ENCODE results near the gene OLFM3.

OLFM3 gene

GRCh38 chr1:101977266-101977665 is 19.5 kb downstream of the OLFM3 start:
- H3K27me3 ChIP-seq (ENCODE audit: insufficient read depth, poor library complexity, severe bottlenecking), result no peaks in the 10 kb centered on the region
- DNase-seq (ENCODE audit: low read depth in 1 of 2, low spot score in 1 of 2), result no peak
- H3K4me3 ChIP-seq (replicated peaks; ENCODE audit: insufficient read depth, low read length), result no peak overlapping the region
- no peak for TF ChIP-seq CTCF (IDR thresholded peaks at IDR 0.05; ENCODE audit: insufficient read depth, low read length)
- TF ChIP-seq SPI1 (IDR thresholded peaks at IDR 0.05; ENCODE audit: borderline replicate concordance, low read depth), result no peak
- no peak for TF ChIP-seq GABPA (IDR thresholded peaks at IDR 0.05; ENCODE audit: low read depth)
- no peak for TF ChIP-seq REST (IDR thresholded peaks at IDR 0.05; ENCODE audit: insufficient replicate concordance, low read depth)
- no peak for TF ChIP-seq POLR2AphosphoS5 (IDR thresholded peaks at IDR 0.05; ENCODE audit: low read depth)
- H3K27ac ChIP-seq (replicated peaks), result no peak overlapping the region

GRCh38 chr1:101976161-101976560 is 20.6 kb downstream of the OLFM3 start:
- no peaks in the 10 kb centered on the region for H3K27me3 ChIP-seq (ENCODE audit: insufficient read depth, poor library complexity, severe bottlenecking)
- no peak for TF ChIP-seq GABPA (IDR thresholded peaks at IDR 0.05; ENCODE audit: low read depth)
- TF ChIP-seq POLR2AphosphoS5 (IDR thresholded peaks at IDR 0.05; ENCODE audit: low read depth), result no peak
- TF ChIP-seq REST (IDR thresholded peaks at IDR 0.05; ENCODE audit: insufficient replicate concordance, low read depth), result no peak
- no peak for TF ChIP-seq CTCF (IDR thresholded peaks at IDR 0.05; ENCODE audit: insufficient read depth, low read length)
- no peak for TF ChIP-seq SPI1 (IDR thresholded peaks at IDR 0.05; ENCODE audit: borderline replicate concordance, low read depth)
- H3K27ac ChIP-seq (replicated peaks), result no peak overlapping the region
- no peak overlapping the region for H3K4me3 ChIP-seq (replicated peaks; ENCODE audit: insufficient read depth, low read length)
- DNase-seq (ENCODE audit: low read depth in 1 of 2, low spot score in 1 of 2), result no peak

GRCh38 chr1:101975371-101975770 is 21.4 kb downstream of the OLFM3 start:
- Histone ChIP-seq H3K27me3 (ENCODE audit: insufficient read depth, poor library complexity, severe bottlenecking) (no peaks in the 10 kb centered on the region), H3K4me3 (replicated peaks; ENCODE audit: insufficient read depth, low read length) (no peak overlapping the region), H3K27ac (replicated peaks) (no peak overlapping the region)
- no peak for DNase-seq (ENCODE audit: low read depth in 1 of 2, low spot score in 1 of 2)
- no peak for TF ChIP-seq POLR2AphosphoS5 (IDR thresholded peaks at IDR 0.05; ENCODE audit: low read depth)

- TF ChIP-seq SPI1 (IDR thresholded peaks at IDR 0.05; ENCODE audit: borderline replicate concordance, low read depth) (no peak), REST (IDR thresholded peaks at IDR 0.05; ENCODE audit: insufficient replicate concordance, low read depth) (no peak), GABPA (IDR thresholded peaks at IDR 0.05; ENCODE audit: low read depth) (no peak), CTCF (IDR thresholded peaks at IDR 0.05; ENCODE audit: insufficient read depth, low read length) (no peak), POLR2AphosphoS5 (IDR thresholded peaks at IDR 0.05; ENCODE audit: low read depth) (no peak)
- H3K27ac ChIP-seq (replicated peaks), result no peak overlapping the region
- no peak for DNase-seq (ENCODE audit: low read depth in 1 of 2, low spot score in 1 of 2)
- no peak overlapping the region for H3K4me3 ChIP-seq (replicated peaks; ENCODE audit: insufficient read depth, low read length)
- H3K27me3 ChIP-seq (ENCODE audit: insufficient read depth, poor library complexity, severe bottlenecking), result no peaks in the 10 kb centered on the region
Observed at GRCh38 chr1:101974599-101975274, 22.0 kb downstream of the OLFM3 start.

All from HL-60 (cell line).